ENCODE results near the gene RPL35A.
"Not testable (repeated sequence)": the region's sequence is repeated elsewhere in the genome, so short reads cannot be mapped to it uniquely, and the experiment has no call there.

RPL35A gene

DNA sequence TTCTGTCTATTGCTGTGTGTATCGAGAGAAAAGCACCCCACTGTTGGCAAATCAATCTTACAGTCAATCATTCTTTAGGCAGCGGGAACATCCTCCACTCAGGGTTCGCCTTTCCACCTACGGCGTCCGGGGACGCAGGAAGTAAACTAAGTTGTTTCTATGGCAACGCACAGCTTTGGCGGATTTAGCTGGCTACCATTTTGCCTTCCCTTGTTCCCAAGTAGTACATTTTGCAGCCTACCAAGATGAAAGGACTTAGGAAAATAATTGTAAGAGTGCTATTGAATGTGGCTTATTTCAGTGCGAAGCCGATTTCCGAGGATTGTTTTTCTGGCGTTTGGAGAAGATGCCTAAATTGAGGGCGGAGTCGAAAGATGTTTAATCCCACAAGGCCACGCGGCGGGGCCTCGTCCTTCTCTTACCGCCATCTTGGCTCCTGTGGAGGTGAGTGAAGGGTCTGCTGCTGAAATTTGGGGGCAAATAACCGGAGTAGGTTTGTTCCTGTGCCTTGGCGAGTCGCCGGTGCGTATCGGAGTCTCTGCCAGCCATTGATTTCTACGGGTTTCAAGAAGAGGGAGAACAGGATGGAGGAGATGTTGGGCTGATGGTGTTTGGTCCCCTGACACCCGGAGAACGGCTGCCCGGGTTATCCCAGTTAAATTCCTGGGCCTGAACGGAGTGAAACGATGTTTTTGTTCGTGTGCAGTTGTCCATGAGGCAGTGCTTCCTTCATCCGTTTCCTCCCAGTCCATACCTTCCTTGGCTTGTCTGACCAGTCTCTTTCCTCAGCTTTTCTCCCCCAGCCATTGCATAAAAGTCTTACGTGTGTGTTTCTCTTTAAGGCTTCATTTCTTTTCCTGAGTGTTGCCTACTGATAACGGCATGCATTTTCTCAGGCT is at the start of gene RPL35A:
Gene RPL35A (plus strand): TSS at position 413 of the 899 bp plus-strand sequence. CDS start 778 bp downstream, outside the sequence.
- DNase-seq (ENCODE audit: low spot score): peak; percentile 83

DNA sequence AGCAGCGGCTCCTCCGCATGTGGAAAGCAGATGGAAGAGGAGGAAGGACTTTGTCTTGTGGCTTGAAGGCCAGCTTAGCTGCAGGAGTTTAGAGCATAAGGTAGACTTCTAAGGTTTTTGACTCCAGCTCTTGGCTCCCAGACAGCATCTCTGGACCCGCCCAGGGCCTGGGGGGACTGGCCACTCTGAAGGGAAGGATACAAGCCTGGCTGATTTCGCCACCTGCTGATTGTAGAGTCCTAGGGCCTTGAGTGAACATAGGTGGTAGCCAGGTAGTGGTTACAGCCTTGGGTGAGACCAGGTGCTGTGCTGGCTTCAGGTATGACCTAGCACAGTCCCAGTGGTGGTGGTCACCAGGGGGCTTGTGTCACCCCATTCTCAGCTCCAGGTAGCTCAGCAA is 48.4 kb upstream of the RPL35A start:
- DNase-seq (ENCODE audit: low spot score): no peak

DNA sequence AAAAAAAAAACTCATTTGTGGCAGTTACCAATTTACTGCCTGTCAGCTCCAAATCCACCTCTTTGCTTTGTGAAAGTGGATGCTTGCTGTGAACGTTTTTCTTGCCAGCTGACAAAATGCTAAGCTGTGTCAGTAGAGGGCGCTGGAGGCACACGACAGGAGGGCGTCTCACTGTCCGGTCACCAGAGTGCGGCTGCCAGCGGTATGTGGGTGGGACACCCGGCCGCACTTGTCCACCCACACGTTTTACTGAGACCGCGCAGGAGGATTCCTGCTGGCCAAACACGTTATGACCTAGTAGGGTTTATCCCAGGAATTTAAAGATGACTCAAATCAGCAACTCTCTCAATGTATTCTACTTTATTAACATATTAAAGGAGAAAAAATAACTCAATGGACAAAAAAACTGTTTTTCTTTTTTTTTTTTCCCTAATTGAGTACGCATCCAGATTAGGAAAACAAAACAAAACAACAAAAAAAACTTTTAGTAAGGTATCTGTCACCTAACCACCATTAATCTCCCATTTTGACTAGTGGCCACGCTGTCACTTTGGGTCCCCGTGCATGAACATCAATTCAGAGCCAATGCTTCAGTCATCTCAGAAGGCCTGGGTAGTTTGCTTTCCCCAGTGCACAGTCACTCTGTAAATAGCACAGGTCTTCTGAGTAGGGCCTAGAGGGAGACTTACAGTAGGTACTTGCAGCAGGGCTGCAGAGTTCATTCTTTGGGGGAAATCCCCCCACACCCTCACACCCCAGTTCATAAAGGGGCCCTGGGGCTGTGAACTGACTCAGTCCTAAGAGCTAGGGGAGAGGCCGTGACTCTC is 43.8 kb upstream of the RPL35A start:
- peak; percentile 70 for DNase-seq (ENCODE audit: low spot score)

DNA sequence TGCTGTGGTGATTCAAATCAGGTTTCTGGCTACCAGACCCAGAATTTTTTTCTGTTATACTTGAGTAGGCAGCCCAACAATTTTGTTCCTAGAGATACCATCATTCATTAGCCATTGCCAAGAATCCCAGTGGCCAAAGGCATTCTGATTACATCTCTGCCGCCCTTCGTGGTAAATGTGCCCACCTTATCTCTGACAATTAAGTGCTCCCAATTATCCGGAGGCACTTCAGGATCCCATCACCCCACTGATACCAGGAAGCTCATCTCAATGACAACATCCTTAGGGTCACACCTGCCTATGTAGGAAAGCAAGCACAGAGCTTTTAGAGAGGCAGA is 43.2 kb upstream of the RPL35A start:
- DNase-seq (ENCODE audit: low spot score): no peak

DNA sequence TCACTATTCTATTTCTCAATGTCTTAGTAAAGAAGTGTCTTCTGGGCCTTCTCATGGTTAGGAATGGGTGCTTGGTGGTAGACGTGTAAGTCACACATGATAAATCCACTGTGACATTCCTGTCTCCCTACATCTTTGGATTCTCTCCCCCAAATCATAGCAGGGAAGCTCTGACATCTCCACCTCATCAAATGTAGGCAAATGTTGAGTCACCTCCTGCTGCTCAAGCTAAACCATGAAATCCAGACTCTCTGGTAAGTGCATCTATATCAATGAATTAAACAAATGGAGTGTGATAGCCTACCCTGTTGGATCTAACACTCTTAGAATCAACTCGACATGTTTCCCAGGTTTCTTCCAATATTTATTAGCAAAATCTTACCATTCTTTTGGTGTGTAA is 42.8 kb upstream of the RPL35A start:
- no peak for DNase-seq (ENCODE audit: low spot score)

DNA sequence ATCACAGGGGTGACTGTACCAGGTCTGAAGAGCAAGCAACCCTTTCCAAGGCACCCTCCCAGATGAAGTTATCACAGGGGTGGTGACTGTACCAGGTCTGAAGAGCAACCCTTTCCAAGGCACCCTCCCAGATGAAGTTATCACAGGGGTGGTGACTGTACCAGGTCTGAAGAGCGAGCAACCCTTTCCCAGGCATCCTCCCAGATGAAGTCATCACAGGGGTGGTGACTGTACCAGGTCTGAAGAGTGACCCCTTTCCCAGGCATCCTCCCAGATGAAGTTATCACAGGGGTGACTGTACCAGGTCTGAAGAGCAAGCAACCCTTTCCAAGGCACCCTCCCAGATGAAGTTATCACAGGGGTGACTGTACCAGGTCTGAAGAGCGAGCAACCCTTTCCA is 41.4 kb upstream of the RPL35A start:
- not testable (repeated sequence) for DNase-seq (ENCODE audit: low spot score)

DNA sequence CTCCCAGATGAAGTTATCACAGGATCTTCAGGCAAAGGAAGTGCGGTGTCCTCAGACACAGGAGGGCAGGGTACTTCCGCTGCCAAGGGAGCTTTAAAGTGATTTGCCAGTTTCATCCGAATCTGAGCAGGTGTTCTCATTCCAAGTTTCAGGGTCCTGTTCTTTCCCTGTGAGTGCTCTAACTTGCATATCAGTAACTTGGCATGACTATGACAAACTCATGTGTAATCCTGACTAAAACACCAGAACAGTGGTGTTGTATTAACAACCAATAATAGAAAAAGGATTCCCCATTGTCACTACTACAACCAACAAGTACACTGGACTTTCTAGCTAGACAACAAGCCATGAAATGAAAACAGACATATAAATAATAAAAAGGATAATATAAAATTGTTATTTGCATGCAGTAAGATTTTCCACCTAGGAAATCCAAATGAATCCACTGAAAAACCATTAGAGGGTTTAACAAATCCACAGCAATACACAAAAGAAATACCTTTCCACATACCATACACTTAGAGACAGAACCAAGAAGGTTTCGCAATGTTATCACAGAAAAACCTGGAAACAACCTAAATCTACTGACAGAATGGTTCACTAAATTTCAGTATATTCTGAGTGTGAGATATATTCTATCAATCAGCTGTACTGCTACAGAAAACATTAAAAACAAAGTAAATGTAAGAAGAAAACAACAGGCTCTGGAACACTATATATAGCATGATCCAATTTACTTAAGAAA is 40.9 kb upstream of the RPL35A start:
- DNase-seq (ENCODE audit: low spot score): no peak

DNA sequence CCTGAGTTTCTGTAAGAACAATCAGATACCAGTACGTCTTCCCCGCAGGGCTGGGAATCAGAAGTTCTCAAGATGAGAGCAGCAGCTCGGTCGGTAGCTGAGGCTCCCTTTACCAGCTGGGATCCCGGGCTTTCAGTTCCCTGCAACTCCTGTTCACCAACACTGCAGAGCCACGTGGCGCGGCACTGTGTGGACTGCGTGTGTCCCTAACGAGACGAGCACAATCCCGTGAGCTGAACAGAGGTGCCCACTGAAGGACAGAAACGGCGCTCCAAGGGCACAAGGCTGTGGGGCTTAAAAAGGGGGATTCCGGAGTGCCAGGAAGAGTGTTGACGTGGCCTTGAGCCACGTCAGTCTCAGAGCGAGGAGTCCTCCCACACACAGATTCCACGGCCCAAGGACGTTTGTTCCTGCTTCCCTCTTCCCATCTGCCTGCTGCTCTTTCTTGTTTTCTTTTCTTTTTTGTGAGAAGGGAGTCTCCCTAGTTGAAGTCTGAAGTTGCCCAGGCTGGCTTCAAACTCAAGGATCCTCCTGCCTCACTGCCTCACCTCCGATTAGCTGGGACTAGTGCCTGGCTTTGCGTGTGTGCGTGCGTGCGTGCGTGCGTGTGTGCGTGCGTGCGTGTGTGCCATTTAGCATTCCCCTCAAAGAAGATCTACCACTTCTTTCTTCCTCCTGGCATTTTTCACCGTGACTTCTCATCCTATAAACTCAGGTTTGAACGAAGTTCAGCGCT is 37.1 kb upstream of the RPL35A start:
- DNase-seq (ENCODE audit: low spot score): no peak

DNA sequence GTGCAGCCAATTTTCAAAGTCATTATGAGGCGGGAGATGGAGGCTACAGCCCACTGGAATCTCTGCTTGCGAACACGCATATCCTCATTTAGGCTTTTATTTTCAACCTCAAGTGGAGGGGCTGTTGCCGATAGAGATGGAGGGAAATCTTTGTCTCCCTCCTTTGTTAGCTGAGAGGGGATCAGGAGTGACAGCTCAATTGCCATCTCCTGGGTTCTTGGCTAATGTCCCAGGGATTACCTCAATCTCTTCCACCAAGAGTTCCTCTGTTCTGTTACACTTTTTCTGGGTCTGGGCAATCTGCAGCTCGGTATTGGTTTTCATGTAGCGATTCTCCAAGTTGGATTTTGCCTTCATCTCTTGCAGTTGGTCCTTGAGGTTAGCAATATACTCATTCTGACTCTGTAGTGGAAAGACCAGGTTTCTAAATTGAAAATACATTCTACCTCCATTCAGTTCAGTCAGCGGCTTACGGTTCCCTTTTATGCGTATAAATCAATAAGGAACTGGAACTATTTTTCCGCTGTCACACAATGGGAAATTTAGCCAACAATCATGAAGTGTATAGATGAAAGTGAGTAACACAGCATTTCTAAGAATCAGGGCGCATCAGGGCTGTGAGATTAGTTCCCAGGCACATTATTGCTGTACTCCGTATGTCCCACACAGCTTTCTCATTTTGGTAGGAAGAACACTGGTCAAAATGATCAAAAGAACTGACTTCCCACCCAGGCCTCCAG is 36.2 kb upstream of the RPL35A start:
- no peak for DNase-seq (ENCODE audit: low spot score)

DNA sequence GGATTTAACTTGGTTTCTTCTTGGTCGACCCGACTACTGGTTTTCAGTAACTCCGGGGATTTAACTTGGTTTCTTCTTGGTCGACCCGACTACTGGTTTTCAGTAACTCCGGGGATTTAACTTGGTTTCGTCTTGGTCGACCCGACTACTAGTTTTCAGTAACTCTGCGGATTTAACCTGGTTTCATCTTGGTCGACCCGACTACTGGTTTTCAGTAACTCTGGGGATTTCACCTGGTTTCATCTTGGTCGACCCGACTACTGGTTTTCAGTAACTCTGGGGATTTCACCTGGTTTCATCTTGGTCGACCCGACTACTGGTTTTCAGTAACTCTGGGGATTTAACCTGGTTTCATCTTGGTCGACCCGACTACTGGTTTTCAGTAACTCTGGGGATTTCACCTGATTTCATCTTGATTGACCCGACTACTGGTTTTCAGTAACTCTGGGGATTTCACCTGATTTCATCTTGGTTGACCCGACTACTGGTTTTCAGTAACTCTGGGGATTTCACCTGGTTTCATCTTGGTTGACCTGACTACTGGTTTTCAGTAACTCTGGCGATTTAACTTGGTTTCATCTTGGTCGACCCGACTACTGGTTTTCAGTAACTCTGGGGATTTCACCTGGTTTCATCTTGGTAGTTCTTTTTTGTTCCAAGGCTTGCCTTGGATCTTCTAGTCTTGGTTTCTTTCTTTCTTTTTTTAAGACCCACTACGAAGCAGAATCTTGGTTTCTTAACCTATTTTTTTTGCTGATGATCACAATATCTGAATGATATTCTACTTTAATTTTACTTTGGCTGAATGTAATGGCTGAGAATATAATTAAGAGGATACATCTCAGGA is 28.3 kb upstream of the RPL35A start:
- DNase-seq (ENCODE audit: low spot score): not testable (repeated sequence)

DNA sequence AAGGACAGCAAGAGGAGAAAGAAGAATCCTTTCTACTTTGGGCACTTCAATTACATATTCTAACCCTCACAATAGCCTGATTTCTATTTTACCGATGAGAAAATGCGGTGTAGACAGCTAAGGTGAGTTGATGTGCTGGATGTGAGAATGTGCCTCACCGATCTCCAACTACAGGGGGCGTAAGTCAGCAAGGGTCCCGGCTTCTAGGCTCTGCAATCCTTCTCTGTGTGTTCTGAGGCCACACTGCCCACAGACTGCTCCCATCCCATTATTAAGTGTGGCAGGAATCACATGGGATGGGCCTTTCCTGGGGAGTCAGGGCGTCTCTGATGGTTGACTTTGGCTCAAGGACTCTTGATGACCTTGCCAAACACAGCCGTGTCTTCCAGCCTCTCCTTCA is 23.6 kb upstream of the RPL35A start:
- no peak for DNase-seq (ENCODE audit: low spot score)

DNA sequence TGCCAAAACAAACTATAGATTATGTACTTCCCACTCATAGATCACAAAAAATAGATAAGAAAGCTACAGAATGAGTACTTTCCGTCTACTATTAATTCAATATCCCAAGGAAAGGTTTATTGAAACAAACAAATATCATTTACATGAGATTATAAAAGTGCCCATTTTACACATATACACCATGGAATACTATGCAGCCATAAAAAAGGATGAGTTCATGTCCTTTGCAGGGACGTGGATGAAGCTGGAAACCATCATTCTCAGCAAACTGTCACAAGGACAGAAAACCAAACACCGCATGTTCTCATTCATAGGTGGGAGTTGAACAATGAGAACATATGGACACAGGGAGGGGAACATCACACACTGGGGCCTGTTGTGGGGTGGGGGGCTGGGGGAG is 22.4 kb upstream of the RPL35A start:
- not testable (repeated sequence) for DNase-seq (ENCODE audit: low spot score)

DNA sequence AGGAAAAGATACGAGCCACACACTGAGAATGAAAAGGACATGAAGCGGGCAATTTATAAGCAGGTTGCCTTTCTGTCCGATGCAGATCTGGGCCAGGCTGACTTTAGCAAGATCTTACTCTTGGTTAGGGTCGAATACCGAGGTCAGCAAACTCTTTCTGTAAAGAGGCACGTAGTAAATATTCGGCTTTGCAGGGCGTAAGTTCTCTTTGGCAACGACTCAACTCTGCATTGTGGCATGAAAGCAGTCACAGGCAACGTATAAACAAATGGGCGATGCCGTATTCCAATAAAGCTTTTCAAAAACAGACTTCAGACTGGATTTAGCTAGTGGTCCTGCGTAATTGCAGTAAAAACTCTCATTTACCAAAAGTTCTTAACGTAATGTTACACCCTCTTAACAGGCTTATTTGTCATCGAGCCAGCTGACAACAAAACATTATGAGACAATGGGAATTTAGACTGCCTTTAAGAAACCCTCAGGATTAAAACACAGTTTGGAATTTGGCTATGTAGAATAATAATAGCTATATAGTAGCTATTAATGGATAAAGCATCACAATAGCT is 13.1 kb upstream of the RPL35A start:
- no peak for DNase-seq (ENCODE audit: low spot score)

DNA sequence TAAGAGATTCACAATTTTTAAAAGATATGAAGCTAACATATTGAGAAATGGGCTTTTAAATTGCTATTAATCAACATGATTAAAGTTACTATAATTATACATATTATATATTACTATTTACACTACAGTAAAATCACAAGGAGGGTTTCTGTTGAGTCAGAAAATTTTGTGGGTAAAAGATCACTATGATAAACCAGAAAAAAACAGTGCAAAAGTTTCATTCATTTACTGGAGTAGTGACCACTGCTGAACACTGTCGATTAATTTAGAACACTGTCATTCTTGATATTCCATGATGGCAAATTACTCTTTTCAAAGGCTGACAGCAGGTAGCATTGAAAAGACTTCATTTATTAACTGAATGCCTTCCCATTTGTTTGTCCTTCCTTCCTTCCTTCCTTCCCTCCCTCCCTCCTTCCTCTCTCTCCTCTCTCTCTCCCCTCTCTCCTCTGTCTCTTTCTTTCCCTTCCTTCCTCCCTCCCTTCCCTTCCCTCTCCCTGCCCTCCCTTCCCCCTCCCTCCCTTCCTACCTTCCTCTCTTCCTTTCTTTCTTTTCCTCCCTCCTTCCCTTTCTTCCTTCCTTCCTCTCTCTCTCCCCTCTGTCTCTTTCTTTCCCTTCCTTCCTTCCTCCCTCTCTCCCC is 9.1 kb upstream of the RPL35A start:
- no peak for DNase-seq (ENCODE audit: low spot score)

DNA sequence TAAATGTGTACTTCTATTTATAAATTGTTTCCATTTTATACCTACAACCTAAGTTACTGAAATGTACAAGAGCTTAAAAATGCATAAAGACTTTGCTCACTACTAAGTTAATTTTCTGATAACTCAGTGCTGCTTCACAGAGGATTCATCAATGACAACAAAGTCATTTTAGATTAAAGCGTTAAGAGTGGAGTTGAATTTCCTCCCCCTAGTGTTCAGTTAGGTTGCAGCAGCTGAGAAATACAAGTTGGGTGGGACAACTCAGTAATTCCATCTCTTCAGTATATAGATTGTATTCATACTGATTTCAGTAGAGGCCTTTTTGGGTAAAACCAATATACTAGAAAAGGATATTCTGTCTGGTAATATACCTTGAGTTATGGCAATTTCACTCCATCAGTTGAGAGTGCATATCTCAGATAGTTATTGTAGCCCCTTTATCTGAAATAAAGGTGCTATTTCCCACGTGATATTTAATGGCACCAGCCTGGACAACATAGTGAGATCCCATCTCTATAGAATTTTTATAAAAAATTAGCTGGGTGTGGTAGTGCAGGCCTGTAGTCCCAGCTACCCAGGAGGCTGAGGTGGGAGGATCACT is 6.9 kb upstream of the RPL35A start:
- DNase-seq (ENCODE audit: low spot score): peak; percentile 41

DNA sequence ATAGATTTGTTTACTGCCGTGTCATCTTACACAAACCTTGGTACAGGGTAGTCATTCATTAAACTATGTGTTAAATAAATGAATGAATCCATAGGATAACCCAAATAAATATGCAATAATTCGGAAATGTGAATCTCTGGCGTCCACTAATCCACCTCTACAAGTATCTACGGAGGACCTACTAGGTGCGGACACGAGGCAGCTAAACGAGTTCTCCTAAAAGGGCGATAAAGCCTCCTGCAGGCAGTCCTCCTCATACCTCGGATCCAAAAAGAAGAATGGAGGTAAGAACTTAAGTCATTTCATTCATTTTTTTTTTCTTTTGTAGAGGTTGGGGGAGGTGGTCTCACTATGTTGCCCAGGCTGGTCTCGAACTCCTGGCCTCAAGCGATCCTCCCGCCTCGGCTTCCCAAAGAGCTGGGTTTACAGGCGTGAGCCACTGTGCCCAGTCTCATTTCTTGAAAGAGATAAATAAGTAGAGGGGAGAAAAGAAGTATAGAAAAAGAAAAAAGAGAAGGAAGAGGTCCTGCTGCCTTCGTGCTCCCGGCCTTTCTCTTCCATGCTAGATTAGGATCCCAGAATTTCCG is 706 bp upstream of the RPL35A start:
- DNase-seq (ENCODE audit: low spot score): no peak

DNA sequence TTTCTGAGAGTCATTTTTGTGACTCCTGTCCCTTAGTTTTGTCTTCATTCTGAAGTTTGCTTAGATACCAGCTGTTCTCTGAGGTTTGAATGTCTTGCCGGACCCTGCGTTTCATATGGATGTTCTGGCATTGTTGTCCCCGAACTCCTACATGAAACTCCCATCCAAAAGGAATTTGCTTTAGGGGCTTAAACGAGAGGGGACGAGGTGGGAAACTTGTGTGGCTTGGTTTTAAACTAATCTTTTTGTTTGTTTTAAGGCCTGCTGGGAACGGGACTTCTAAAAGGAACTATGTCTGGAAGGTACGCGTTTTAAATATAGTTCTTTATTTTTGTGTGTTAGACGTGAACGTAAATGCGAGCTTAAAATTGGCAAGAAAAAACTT is 679 bp downstream of the RPL35A start:
- DNase-seq (ENCODE audit: low spot score): no peak

DNA sequence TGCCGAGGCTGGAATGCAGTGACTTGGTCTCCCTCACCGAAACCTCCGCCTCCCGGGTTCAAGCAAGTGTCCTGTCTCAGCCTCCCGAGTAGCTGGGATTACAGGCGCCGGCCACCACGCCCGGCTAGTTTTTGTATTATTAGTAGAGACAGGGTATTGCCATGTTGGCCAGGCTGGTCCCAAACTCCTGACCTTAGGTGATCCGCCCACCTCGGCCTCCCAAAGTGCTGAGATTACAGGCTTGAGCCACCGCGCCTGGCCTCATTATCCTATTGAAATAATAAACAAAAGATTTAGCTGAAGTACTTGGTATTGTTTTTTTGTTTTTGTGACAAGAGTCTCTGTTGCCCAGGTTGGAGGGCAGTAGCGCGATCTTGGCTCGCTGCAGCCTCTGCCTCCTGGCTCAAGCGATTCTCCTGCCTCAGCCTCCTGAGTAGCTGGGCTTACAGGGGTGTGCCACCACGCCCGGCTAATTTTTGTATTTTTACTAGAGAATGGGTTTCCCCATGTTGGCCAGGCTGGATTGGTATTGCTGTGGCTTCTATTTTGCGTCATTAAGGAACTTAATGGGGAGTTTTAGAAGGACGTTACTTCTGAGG is 1.5 kb downstream of the RPL35A start:
- DNase-seq (ENCODE audit: low spot score): no peak
